Measurements from ENCODE around the gene PRSS56. TPM values are rescaled to one million over a fixed set of nuclear protein-coding genes. Genes with fewer than 3 reads are reported as not detected.

The PRSS56 gene
- total and polyA plus RNA-seq, 8 donors: 0.02 TPM; not detected in 7

- H3K27me3 ChIP-seq: peaks cover 0 to 7% (median 3%) of the 10 kb centered on the region in 4 donors
- peak in 2 of 4 donors; percentile 28 to 31 for ATAC-seq
Measured at GRCh38 chr2:232487385-232488096, 32.6 kb upstream of the PRSS56 start, which contains the start of gene ECEL1. Gene ECEL1 (minus strand): TSS chr2:232487834. CDS start chr2:232486653, 1,181 bp downstream.

GRCh38 chr2:232488097-232488711 lies 32.0 kb upstream of the PRSS56 start:
- Histone ChIP-seq H3K36me3 (no peaks in the 10 kb centered on the region), H3K9me3 (no peaks in the 10 kb centered on the region), H3K4me3 (no peak overlapping the region), H3K4me1 (no peaks in the 10 kb centered on the region), H3K27ac (no peak overlapping the region), H3K27me3 (peaks cover 0 to 7% (median 3%) of the 10 kb centered on the region in 4 donors)
- TF ChIP-seq, protein P1, sequence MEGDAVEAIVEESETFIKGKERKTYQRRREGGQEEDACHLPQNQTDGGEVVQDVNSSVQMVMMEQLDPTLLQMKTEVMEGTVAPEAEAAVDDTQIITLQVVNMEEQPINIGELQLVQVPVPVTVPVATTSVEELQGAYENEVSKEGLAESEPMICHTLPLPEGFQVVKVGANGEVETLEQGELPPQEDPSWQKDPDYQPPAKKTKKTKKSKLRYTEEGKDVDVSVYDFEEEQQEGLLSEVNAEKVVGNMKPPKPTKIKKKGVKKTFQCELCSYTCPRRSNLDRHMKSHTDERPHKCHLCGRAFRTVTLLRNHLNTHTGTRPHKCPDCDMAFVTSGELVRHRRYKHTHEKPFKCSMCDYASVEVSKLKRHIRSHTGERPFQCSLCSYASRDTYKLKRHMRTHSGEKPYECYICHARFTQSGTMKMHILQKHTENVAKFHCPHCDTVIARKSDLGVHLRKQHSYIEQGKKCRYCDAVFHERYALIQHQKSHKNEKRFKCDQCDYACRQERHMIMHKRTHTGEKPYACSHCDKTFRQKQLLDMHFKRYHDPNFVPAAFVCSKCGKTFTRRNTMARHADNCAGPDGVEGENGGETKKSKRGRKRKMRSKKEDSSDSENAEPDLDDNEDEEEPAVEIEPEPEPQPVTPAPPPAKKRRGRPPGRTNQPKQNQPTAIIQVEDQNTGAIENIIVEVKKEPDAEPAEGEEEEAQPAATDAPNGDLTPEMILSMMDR (IDR thresholded peaks at IDR 0.05): no peak
- WGBS, 2 donors: 49 to 57% methylated on average over 16 of the region's 16 CpGs
- DNase-seq (peak in 2 of 6 donors; percentile 49 to 53), FAIRE-seq (no peak), ATAC-seq (no peak)
- intact Hi-C loops (cut with DNase I): no loop called here

More at GRCh38 chr2:232487385-232488096, 32.6 kb upstream of the PRSS56 start, which contains the start of gene ECEL1:
- no peaks in the 10 kb centered on the region for H3K36me3 ChIP-seq
- H3K27ac ChIP-seq: no peak within 1 kb of the TSS
- intact Hi-C loops (cut with DNase I): no loop called here
- FAIRE-seq (no peak), DNase-seq (peak in 3 of 6 donors; percentile 11 to 62 (median 46))
- H3K4me1 ChIP-seq: no peaks in the 10 kb centered on the region
- 2 to 4% methylated on average over 30 to 100 of the region's 102 CpGs for WGBS, 2 donors
- H3K9me3 ChIP-seq: no peaks in the 10 kb centered on the region
- TF ChIP-seq, protein P1 (IDR thresholded peaks at IDR 0.05): no peak
- peak within 1 kb of the TSS in 1 of 4 donors; percentile 31 for H3K4me3 ChIP-seq

- DNase-seq (peak in 2 of 6 donors; percentile 10 to 29), FAIRE-seq (no peak), ATAC-seq (no peak)
- Histone ChIP-seq H3K36me3 (no peaks in the 10 kb centered on the region), H3K27ac (no peak overlapping the region), H3K4me3 (no peak overlapping the region), H3K4me1 (no peaks in the 10 kb centered on the region), H3K9me3 (no peaks in the 10 kb centered on the region), H3K27me3 (peaks cover 0 to 7% (median 3%) of the 10 kb centered on the region in 4 donors)
- TF ChIP-seq, protein P1 (IDR thresholded peaks at IDR 0.05): no peak
- intact Hi-C loops (cut with DNase I): no loop called here
- 80 to 89% methylated on average over 5 of the region's 5 CpGs for WGBS, 2 donors
Measured at GRCh38 chr2:232488721-232489300, 31.4 kb upstream of the PRSS56 start.

GRCh38 chr2:232489516-232490220 lies 30.5 kb upstream of the PRSS56 start:
- TF ChIP-seq, protein P1 (IDR thresholded peaks at IDR 0.05): no peak
- WGBS, 2 donors: 68 to 77% methylated on average over 9 of the region's 9 CpGs
- H3K27me3 ChIP-seq: peaks cover 0 to 7% (median 3%) of the 10 kb centered on the region in 4 donors
- H3K4me3 ChIP-seq: no peak overlapping the region
- no peaks in the 10 kb centered on the region for H3K36me3 ChIP-seq
- FAIRE-seq (no peak), ATAC-seq (no peak), DNase-seq (peak in 2 of 6 donors; percentile 6 to 50)
- no peaks in the 10 kb centered on the region for H3K9me3 ChIP-seq
- H3K27ac ChIP-seq: no peak overlapping the region
- intact Hi-C loops (cut with DNase I): no loop called here
- no peaks in the 10 kb centered on the region for H3K4me1 ChIP-seq
